Mesenchymal stem cell (in vitro differentiated cells and primary cell): ENCODE results near the gene ANKRD36C.
"Not testable (repeated sequence)": the region's sequence is repeated elsewhere in the genome, so short reads cannot be mapped to it uniquely, and the experiment has no call there.

Experiments used
- DNase-seq: peaks from one replicate; pipeline ENCODE4 v3.0.0-alpha.2; 2013
- H2AFZ ChIP-seq: one replicate; pipeline ENCODE4 v1.6.1; 2013; ENCODE audit warnings: low read depth, mild to moderate bottlenecking, control low read depth, inconsistent platforms, low read length, moderate library complexity
- H2AK5ac ChIP-seq: 2 replicates; pipeline ENCODE4 v1.6.1; 2013; ENCODE audit warnings: low read length, moderate library complexity, mild to moderate bottlenecking, inconsistent platforms; ENCODE audit not compliant: severe bottlenecking
- H2BK120ac ChIP-seq: one replicate; pipeline ENCODE4 v1.6.1; 2013; ENCODE audit warnings: low read depth, mild to moderate bottlenecking, inconsistent platforms, low read length, moderate library complexity
- H2BK12ac ChIP-seq, 2 experiments: one replicate each; pipeline ENCODE4 v1.6.1; 2013; ENCODE audit warnings: inconsistent platforms in 2 of 2, low read length in 2 of 2, mild to moderate bottlenecking in 2 of 2, moderate library complexity in 2 of 2, control low read depth in 1 of 2
- H2BK15ac ChIP-seq: one replicate; pipeline ENCODE4 v1.6.1; 2013; ENCODE audit warnings: mild to moderate bottlenecking, low read depth, inconsistent platforms; ENCODE audit not compliant: poor library complexity, severe bottlenecking
- H2BK5ac ChIP-seq: 2 replicates; pipeline ENCODE4 v1.6.1; 2013; ENCODE audit warnings: low read depth, mild to moderate bottlenecking, low read length, control low read depth, inconsistent platforms; ENCODE audit not compliant: poor library complexity, severe bottlenecking
- H3K14ac ChIP-seq, 2 experiments: one replicate each; pipeline ENCODE4 v1.6.1; 2013; ENCODE audit warnings: inconsistent platforms in 2 of 2, low read length in 2 of 2, control low read depth in 1 of 2, mild to moderate bottlenecking in 1 of 2, moderate library complexity in 1 of 2
- H3K18ac ChIP-seq, 2 experiments: one replicate each; pipeline ENCODE4 v1.6.1; 2013; ENCODE audit warnings: inconsistent platforms in 2 of 2, low read length in 2 of 2, control low read depth in 1 of 2, low read depth in 1 of 2, mild to moderate bottlenecking in 1 of 2
- H3K23ac ChIP-seq, 2 experiments: one replicate each; pipeline ENCODE4 v1.6.1; 2013; ENCODE audit warnings: inconsistent platforms in 2 of 2, low read length in 2 of 2, mild to moderate bottlenecking in 2 of 2, moderate library complexity in 2 of 2, control low read depth in 1 of 2
- H3K27ac ChIP-seq: 2 replicates; pipeline ENCODE4 v1.5.1; 2013; ENCODE audit warnings: mild to moderate bottlenecking, moderate library complexity, low read length, control low read depth, inconsistent platforms; ENCODE audit not compliant: poor library complexity, severe bottlenecking
- H3K27me3 ChIP-seq, 2 experiments: 2 replicates each; pipeline versions ENCODE4 v1.6.1 to v1.7.0; 2013; ENCODE audit warnings: low read length in 2 of 2, mild to moderate bottlenecking in 2 of 2, moderate library complexity in 2 of 2, control low read depth in 1 of 2, inconsistent platforms in 1 of 2; ENCODE audit not compliant: control insufficient read depth in 1 of 2, insufficient read depth in 1 of 2
- H3K36me3 ChIP-seq, 2 experiments: 2 replicates each; pipeline versions ENCODE4 v1.6.1 to v1.7.0; 2013; ENCODE audit warnings: low read length in 2 of 2, control low read depth in 1 of 2, inconsistent platforms in 1 of 2, low read depth in 1 of 2, mild to moderate bottlenecking in 1 of 2; ENCODE audit not compliant: insufficient read depth in 2 of 2, control insufficient read depth in 1 of 2
- H3K4ac ChIP-seq, 2 experiments: one replicate each; pipeline ENCODE4 v1.6.1; 2013; ENCODE audit warnings: inconsistent platforms in 2 of 2, low read length in 2 of 2, mild to moderate bottlenecking in 2 of 2, moderate library complexity in 2 of 2, control low read depth in 1 of 2, low read depth in 1 of 2
- H3K4me1 ChIP-seq: 2 replicates; pipeline ENCODE4 v1.6.1; 2013; ENCODE audit warnings: low read depth, low read length, control low read depth; ENCODE audit not compliant: control insufficient read depth, insufficient read depth
- H3K4me2 ChIP-seq: 2 replicates; pipeline ENCODE4 v1.6.1; 2013; ENCODE audit warnings: low read length, mild to moderate bottlenecking, inconsistent platforms; ENCODE audit not compliant: poor library complexity, severe bottlenecking
- H3K4me3 ChIP-seq, 2 experiments: 2 replicates each; pipeline versions ENCODE4 v1.5.1 to v1.7.0; 2013; ENCODE audit warnings: low read length in 2 of 2, mild to moderate bottlenecking in 2 of 2, control low read depth in 1 of 2, low read depth in 1 of 2; ENCODE audit not compliant: insufficient read depth in 1 of 2
- H3K79me1 ChIP-seq: replicated peaks from 2 replicates; pipeline ENCODE4 v1.6.1; 2013; ENCODE audit warnings: mild to moderate bottlenecking, control low read depth, low read length, inconsistent platforms; ENCODE audit not compliant: poor library complexity, severe bottlenecking
- H3K9ac ChIP-seq: 2 replicates; pipeline ENCODE4 v1.7.0; 2013; ENCODE audit warnings: mild to moderate bottlenecking, low read length, moderate library complexity
- H3K9me3 ChIP-seq: 2 replicates; pipeline ENCODE4 v1.7.0; 2013; ENCODE audit warnings: mild to moderate bottlenecking, low read length; ENCODE audit not compliant: control insufficient read depth
- H4K8ac ChIP-seq: one replicate; pipeline ENCODE4 v1.6.1; 2013; ENCODE audit warnings: inconsistent platforms, mild to moderate bottlenecking, low read length, moderate library complexity
- H4K91ac ChIP-seq: one replicate; pipeline ENCODE4 v1.6.1; 2013; ENCODE audit warnings: mild to moderate bottlenecking, low read length, inconsistent platforms
- WGBS: methylation state at CpG from one replicate; pipeline ENCODE4 v1.1.7; 2013; ENCODE audit warnings: mixed read lengths; 5-methylcytosine and 5-hydroxymethylcytosine counted together

ANKRD36C gene

DNA sequence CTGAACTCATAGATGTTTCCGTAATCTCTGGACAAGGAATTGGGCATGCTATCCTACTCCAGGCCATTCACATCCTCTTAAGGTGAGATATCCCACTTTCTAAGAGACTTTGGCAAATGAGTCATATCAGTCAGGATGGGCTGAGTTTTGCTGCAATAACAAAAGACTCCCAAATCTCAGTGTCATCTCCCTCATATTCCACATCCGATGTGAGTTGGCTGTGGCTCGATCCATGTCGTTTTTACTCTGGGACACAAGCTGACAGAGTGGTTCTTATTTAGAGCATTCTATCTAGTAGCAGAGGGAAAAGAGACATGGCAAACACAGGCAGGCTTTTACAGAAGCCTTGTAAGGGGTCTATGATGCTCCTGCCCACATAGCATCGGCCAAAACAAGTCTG is 14.6 kb upstream of the ANKRD36C start:
- 86% methylated on average over 5 of the region's 5 CpGs for WGBS

DNA sequence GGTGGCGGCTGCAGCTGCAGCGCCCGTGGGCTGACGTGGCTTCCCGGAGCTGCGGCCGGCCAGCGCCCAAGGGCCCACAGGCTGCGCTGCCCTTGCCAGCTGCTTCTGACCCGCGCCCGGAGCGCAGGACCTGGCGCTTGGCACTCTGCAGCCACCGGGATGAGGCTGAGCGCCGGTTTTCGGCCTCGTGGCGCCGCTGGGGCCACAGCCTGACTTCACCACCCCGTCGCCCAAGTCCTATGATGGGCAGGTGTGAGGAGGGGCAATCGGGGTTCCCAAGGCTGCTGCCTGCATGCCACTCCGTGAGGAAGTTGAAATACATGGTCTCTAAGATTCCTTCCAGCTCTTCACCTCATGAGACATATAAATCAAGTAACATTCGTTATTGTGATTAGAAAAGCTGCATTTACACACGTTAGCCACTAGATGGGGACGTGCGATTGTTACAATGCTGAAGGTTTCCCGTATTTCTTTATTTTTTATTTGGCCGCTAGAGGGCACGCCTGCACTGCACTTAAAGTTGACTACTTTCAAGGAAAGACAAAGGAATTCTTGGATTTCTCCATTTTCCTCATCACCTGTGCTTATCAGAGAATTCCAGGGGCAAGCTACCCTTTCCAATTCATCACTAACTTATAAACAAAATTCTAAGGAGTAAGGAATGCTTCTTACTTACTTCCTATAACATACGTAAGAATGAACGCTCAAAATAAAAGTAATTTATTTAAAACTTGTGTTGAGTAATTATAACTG is 1.1 kb upstream of the ANKRD36C start:
- not testable (repeated sequence) for H3K4me1 ChIP-seq, H2BK5ac ChIP-seq, H3K36me3 ChIP-seq, H3K79me1 ChIP-seq, H2BK120ac ChIP-seq, H3K27me3 ChIP-seq, H2BK15ac ChIP-seq, H2AK5ac ChIP-seq, H3K9me3 ChIP-seq
- Histone ChIP-seq H3K18ac (peak overlapping the region; percentile 52 to 90), H3K4ac (peak overlapping the region; percentile 66 to 82), H4K91ac (peak overlapping the region; percentile 70), H3K9ac (peak overlapping the region; percentile 90), H3K4me3 (peak overlapping the region; percentile 60 to 80), H2BK12ac (peak overlapping the region in 1 of 2 experiments; percentile 25), H3K27ac (peak overlapping the region; percentile 64), H2AFZ (peak overlapping the region; percentile 92), H3K14ac (peak overlapping the region in 1 of 2 experiments; percentile 96), H3K4me2 (peak overlapping the region; percentile 92), H4K8ac (peak overlapping the region; percentile 59), H3K23ac (peak overlapping the region in 1 of 2 experiments; percentile 69)
- peak; percentile 65 for DNase-seq
- WGBS: 0% methylated on average over 12 of the region's 34 CpGs

More for the DNA sequence above, 14.6 kb upstream of the ANKRD36C start:
- H3K4me1 ChIP-seq, H4K8ac ChIP-seq, H3K4me3 ChIP-seq, H2BK15ac ChIP-seq, H2BK12ac ChIP-seq, H3K9ac ChIP-seq, H2AK5ac ChIP-seq, H2BK120ac ChIP-seq, H3K79me1 ChIP-seq, H3K27ac ChIP-seq, H3K36me3 ChIP-seq, H2AFZ ChIP-seq, H3K4ac ChIP-seq, H3K9me3 ChIP-seq, DNase-seq, H3K14ac ChIP-seq, H3K23ac ChIP-seq, H4K91ac ChIP-seq, H2BK5ac ChIP-seq, H3K18ac ChIP-seq, H3K4me2 ChIP-seq: not testable (repeated sequence)
- peaks cover 14 to 28% of the 10 kb centered on the region in 2 experiments for H3K27me3 ChIP-seq

DNA sequence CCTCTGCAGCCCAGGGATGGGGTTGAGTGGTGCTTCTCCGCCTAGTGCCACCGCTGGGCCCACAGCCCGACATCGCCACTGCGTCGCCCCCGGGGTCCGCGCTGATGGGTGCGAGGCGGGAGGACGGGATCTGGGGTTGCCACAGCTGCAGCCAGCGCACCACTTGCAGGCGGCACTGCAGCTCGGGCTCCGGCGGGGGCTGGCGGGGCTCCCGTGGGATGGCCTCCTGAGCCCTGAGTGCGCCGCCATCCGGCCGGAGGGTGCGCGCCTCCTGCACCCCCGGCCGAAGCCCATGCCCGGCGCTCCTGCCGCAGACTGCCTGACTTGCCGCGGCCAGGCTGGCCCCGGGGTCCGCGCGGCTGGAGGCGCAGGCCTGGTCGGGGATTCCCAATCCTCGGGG is 478 bp upstream of the ANKRD36C start:
- no CpG with 5 or more reads among the region's 39 CpGs for WGBS
- not testable (repeated sequence) for H3K79me1 ChIP-seq

DNA sequence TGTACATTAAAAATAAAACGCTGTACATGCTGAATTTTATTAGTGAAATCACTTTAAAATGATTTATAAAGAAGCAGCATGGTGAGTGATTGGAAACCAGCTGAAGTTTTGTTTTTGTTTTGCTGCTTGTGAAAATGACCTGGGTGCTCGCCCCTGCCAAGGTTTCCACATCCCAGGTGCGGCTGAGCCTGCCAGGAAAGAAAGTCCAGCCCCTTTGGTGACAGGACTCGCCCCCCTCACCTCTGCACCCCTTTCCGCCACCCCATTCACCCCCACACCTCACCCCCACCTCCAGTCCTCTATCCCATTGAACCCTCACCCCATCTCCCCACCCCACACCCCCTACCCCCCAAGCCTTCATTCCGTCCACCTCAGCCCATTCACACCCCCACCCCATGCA is 740 bp downstream of the ANKRD36C start:
- Histone ChIP-seq H3K4me2 (peak overlapping the region; percentile 58), H3K9ac (peak overlapping the region; percentile 45), H3K4me3 (peak overlapping the region; percentile 42 to 59)
- H3K27ac ChIP-seq, H2BK12ac ChIP-seq, H3K79me1 ChIP-seq, H4K8ac ChIP-seq, H3K18ac ChIP-seq, H4K91ac ChIP-seq, H2AK5ac ChIP-seq, H3K4me1 ChIP-seq, H3K36me3 ChIP-seq, H2BK15ac ChIP-seq, H2BK5ac ChIP-seq, H2AFZ ChIP-seq, DNase-seq, H3K9me3 ChIP-seq, H2BK120ac ChIP-seq, H3K4ac ChIP-seq, H3K27me3 ChIP-seq, H3K23ac ChIP-seq, H3K14ac ChIP-seq: not testable (repeated sequence)
- 18% methylated on average over 2 of the region's 6 CpGs for WGBS

More for the DNA sequence above, 478 bp upstream of the ANKRD36C start:
- H2BK120ac ChIP-seq, H3K4ac ChIP-seq, H2AK5ac ChIP-seq, H3K27ac ChIP-seq, H2BK12ac ChIP-seq, H3K23ac ChIP-seq, H4K8ac ChIP-seq, H4K91ac ChIP-seq, H3K9me3 ChIP-seq, H3K36me3 ChIP-seq, DNase-seq, H2BK5ac ChIP-seq, H3K27me3 ChIP-seq, H2BK15ac ChIP-seq, H3K4me1 ChIP-seq, H3K14ac ChIP-seq: not testable (repeated sequence)
- Histone ChIP-seq H3K9ac (peak overlapping the region; percentile 90), H3K18ac (peak overlapping the region in 1 of 2 experiments; percentile 90), H3K4me3 (peak overlapping the region; percentile 61 to 80), H2AFZ (peak overlapping the region; percentile 92), H3K4me2 (peak overlapping the region; percentile 92)
